RWPE2 (cell line): ENCODE measurements around the gene GPR55.

Experiments used
- ATAC-seq: fragments of 200-7000 bp; cut with Tn5 transposase; 3 replicates; pipeline ENCODE4 v1.9.1; 2021; ENCODE audit warnings: low read depth
- DNase-seq: peaks from one replicate; pipeline ENCODE4 v3.0.0-alpha.2; 2020; ENCODE audit warnings: low spot score
- H3K27ac ChIP-seq: fragments of 450-650 bp; 2 replicates; pipeline ENCODE4 v1.5.1; 2017; ENCODE audit warnings: mild to moderate bottlenecking; ENCODE audit not compliant: poor library complexity, severe bottlenecking
- H3K27me3 ChIP-seq: fragments of 250-450 bp; sonication (Bioruptor Pico); 2 replicates; pipeline ENCODE4 v1.5.1; 2021; ENCODE audit warnings: mild to moderate bottlenecking, moderate library complexity; ENCODE audit not compliant: insufficient read depth, poor library complexity, severe bottlenecking
- H3K36me3 ChIP-seq: fragments of 250-450 bp; sonication (Bioruptor Pico); 2 replicates; pipeline ENCODE4 v1.5.1; 2020; ENCODE audit warnings: low read depth, mild to moderate bottlenecking, moderate library complexity
- H3K4me1 ChIP-seq: fragments of 250-450 bp; sonication (Bioruptor Pico); 2 replicates; pipeline ENCODE4 v1.5.1; 2021; ENCODE audit warnings: mild to moderate bottlenecking, moderate library complexity; ENCODE audit not compliant: insufficient read depth, poor library complexity, severe bottlenecking
- H3K4me3 ChIP-seq: fragments of 250-450 bp; sonication (Bioruptor Pico); 2 replicates; pipeline ENCODE4 v1.5.1; 2021; ENCODE audit warnings: mild to moderate bottlenecking, moderate library complexity; ENCODE audit not compliant: severe bottlenecking
- H3K9me3 ChIP-seq: fragments of 250-450 bp; sonication (Bioruptor Pico); 2 replicates; pipeline ENCODE4 v1.5.1; 2021; ENCODE audit warnings: mild to moderate bottlenecking, moderate library complexity; ENCODE audit not compliant: severe bottlenecking
- CTCF ChIP-seq: fragments of 450-650 bp; IDR thresholded peaks from one replicate; pipeline ENCODE4 v1.5.1; 2017; ENCODE audit warnings: mild to moderate bottlenecking, moderate library complexity; ENCODE audit not compliant: poor library complexity, severe bottlenecking

The GPR55 gene

DNA sequence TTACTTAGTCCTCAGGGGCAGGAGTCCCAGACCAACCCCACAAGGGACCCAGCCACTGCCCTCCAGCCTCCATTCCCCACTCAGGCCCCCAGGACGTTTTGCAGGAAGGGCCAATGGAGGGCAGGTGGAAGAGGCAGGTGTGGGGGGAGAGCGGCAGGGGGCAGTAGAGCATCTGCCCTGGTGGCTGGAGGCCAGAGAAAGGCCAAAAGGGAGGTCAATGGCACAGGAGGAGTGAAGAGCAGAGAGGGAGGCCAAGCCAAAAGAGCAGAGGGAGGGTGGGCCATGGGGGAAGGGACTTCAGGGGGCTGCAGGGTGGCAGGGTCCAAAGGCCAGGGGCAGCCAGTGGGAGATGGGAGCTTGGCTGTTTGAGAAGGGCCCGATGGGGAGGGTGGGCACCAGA lies 17.3 kb upstream of the GPR55 start:
- Histone ChIP-seq H3K4me1 (no peaks in the 10 kb centered on the region), H3K36me3 (no peaks in the 10 kb centered on the region), H3K9me3 (no peaks in the 10 kb centered on the region), H3K27me3 (no peaks in the 10 kb centered on the region), H3K4me3 (no peak overlapping the region), H3K27ac (no peak overlapping the region)
- no peak for TF ChIP-seq CTCF
- ATAC-seq (no peak), DNase-seq (no peak)

DNA sequence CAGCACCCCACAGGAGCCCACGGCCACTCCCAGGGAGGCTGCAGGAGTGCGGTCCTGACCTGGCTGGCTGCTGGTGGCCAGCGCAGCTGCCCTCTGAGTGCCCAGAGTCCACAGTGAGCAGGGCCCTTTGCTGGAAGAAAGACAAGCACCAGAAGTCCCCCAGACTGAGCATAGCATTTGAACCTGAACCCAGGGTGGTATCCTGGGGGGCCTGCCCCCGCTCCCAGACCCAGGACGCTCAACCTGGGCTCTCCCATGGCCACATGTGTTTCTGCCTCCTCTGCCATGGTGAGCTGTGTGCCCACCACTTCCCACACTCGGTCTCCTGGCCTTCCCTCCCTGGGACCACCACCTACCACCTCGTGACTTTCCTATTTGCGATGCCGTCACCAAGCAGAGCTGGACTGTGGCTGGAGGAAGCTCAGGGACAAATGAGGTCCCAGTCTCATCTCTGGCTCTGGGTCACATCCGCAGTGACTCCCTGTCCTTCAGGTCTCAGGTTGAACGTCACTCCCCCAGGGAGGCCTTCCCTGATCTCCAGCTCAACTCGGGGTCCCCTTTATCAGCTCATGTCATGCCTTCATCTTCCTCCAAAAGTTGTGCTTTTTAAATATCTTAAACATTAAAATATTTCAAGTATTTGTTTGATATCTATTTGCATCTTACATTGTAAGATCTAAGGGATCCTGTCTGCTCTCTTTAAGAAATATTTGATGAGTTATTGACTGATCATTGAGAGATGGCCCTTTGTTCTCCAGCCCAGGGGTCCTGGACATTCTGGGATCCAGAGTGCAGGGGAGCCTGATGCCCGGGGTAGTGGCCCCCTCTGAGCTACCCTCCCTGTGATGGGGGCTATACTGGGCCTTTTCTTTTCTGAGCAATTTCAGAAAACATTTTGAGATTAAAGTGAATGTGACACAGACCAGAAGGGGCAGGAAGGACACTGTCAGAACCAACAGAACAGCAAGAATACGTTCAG lies 16.4 kb upstream of the GPR55 start:
- no peak overlapping the region for H3K27ac ChIP-seq
- no peak overlapping the region for H3K4me3 ChIP-seq
- no peaks in the 10 kb centered on the region for H3K4me1 ChIP-seq
- ATAC-seq = no peak
- no peak for DNase-seq
- TF ChIP-seq CTCF = no peak
- H3K36me3 ChIP-seq = no peaks in the 10 kb centered on the region
- H3K27me3 ChIP-seq = no peaks in the 10 kb centered on the region
- no peaks in the 10 kb centered on the region for H3K9me3 ChIP-seq

GRCh38 chr2:230940471-230940815 lies 15.4 kb upstream of the GPR55 start:
- H3K36me3 ChIP-seq = no peaks in the 10 kb centered on the region
- ATAC-seq = no peak
- H3K27ac ChIP-seq = no peak overlapping the region
- no peak overlapping the region for H3K4me3 ChIP-seq
- no peak for DNase-seq
- no peak for TF ChIP-seq CTCF
- H3K27me3 ChIP-seq = no peaks in the 10 kb centered on the region
- no peaks in the 10 kb centered on the region for H3K4me1 ChIP-seq
- no peaks in the 10 kb centered on the region for H3K9me3 ChIP-seq

DNA sequence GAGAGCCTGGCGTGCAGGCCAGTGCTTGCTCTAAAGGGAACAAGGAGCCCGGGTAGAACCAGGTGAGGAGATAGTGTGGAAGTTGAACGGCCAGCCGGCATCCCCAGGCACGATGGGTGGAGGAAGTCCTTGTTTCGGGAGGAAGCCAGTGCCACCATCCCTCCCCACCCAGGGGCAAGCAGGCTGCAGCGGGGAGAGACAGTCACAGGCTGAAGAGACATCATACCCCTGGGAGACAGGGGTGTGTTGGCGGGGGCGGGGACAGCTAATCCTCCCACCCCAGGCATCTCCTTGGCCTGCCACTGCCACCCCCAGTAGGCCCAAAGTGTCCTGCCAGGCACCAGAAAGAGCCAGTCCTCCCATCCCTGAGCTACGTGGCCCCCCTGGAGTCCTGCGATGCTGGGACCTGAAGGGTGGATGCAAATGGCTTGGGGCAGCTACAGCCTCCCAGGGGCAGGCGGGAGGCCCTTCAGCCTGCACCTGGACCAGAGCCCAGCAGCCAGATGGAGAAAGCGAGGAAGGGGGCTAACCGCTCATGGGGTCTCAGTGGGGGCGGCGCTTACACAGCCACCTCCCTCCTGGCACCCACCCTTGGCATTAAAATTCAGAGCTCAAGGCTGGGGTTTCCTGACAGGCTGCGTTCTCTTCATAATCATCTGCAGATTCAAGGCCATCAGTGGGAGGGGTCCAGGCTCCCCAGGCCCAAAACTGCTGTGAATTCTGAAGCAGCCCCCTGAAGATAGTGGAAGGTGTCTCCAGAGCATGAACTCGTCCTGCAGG lies 14.8 kb upstream of the GPR55 start:
- Histone ChIP-seq H3K4me1 (no peaks in the 10 kb centered on the region), H3K27ac (no peak overlapping the region), H3K27me3 (no peaks in the 10 kb centered on the region), H3K36me3 (no peaks in the 10 kb centered on the region), H3K4me3 (no peak overlapping the region), H3K9me3 (no peaks in the 10 kb centered on the region)
- ATAC-seq = no peak
- TF ChIP-seq CTCF = no peak
- DNase-seq = no peak
